Fibroblast of peridontal ligament (primary cell): ENCODE data around the gene DYNLT4.
"Not testable (repeated sequence)": the region's sequence is repeated elsewhere in the genome, so short reads cannot be mapped to it uniquely, and the experiment has no call there.

Source experiments
- DNase-seq: peaks from one replicate; pipeline ENCODE4 v3.0.0-alpha.2; 2010; ENCODE audit errors: extremely low read depth

The DYNLT4 gene, protein sequence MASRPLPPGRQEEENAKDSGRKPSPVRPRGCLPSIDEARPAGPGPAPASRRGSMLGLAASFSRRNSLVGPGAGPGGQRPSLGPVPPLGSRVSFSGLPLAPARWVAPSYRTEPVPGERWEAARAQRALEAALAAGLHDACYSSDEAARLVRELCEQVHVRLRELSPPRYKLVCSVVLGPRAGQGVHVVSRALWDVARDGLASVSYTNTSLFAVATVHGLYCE

DNA sequence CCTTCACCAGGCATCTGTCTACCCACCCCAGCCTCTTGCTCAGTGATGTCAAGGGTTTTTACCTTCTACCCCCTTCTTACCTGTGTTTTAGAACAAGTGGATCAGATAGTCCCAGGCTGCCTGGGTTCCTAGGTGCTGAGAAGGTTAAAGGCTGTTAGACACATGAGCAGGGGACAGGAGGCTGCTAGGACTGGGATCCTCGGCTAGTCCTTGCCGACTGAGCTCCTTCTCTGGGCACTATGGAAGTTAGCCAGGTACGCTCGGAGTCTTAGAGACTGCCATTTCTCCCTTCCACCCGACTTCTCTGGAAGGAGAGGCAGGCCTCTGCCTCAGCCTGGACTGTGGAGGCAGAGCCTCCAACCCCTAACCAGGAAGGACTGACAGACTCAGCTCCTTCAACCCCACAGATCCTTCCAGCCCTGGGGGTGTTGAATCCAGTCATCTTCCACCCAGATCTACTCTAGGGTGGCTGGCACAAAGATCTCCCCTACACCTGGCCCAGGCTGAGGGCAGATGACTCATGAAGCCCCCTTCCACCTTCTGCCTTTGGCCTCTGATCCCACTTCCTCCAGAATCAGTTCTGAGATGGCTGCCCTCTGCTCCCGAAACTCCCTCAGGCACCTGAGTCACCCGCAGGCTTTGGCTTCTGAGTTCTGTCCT lies at the start of gene DYNLT4:
DYNLT4 (minus strand) TSS at position 648 of the 660 bp plus-strand sequence. CDS start 683 bp downstream, outside the sequence.
- no peak for DNase-seq

DNA sequence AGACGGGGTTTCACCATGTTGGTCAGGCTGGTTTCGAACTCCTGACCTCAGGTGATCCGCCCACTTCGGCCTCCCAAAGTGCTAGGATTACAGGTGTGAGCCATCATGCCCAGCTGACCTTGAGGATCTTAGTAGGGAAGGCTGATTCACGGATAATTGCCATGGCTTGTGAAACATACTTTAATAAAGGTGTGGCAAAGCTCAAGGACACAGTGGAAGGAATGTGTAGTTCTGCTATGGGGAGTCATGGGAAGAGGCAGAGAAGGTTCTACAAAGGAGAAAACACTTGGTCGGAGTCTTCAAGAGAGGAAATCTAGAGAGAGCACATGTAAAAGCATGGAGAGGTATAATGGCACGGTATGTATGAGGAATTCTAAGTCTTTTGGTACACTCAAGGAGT lies 48.6 kb upstream of the DYNLT4 start:
- DNase-seq, result no peak

DNA sequence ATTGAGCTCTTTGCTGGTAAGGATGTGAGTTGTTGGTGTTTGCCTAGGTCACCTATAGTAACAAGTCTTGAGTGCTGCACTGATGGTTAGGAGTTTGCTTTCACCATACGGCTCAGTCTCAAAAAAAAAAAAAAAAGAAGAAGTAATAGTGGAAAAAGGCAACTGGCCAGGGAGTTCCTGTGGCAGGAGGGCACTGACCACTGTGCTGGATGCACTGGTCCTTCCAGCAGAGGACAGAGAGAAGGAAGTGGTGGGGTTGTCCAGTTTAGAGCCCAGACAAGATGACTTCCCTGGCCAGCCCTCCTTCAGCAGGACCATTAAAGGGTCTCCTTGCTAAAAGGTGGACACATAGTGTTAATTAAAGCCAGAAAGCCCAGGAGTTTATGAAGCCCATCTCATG lies 47.8 kb upstream of the DYNLT4 start:
- DNase-seq, result no peak

DNA sequence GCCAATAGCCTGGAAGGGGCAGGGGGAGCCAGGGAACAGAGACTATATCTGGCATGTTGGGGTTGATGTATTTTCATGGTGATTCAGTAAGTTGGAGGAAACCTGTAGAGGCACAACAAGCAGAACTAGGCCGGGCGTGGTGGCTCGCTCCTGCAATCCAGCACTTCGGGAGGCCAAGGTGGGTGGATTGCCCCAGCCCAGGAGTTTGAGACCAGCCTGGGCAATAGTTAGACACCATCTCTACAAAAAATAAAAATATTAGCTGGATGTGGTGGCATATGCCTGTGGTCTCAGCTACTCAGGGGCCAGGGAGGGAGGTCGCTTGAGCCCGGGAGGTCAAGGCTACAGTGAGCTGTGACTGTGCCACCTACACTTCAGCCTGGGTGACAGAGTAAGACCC lies 46.0 kb upstream of the DYNLT4 start:
- DNase-seq, result no peak

DNA sequence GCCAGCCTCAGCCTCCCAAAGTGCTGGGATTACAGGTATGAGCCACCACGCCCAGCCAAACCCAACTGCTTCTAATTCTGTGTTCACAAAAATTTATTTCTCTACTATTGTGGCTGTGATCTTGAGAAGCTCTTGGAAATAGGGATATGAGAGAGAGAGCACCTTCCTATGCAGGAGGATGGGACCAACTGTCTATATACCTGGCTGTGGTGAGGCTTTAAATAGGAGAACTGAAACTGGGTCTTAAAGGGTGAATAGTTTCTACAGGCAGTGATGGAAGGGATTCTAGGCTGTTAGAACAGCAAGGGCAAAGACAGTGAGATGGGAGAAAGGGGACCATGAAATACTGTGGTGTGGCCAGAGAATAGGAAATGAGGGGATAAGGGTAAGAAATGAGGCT lies 44.2 kb upstream of the DYNLT4 start:
- no peak for DNase-seq

DNA sequence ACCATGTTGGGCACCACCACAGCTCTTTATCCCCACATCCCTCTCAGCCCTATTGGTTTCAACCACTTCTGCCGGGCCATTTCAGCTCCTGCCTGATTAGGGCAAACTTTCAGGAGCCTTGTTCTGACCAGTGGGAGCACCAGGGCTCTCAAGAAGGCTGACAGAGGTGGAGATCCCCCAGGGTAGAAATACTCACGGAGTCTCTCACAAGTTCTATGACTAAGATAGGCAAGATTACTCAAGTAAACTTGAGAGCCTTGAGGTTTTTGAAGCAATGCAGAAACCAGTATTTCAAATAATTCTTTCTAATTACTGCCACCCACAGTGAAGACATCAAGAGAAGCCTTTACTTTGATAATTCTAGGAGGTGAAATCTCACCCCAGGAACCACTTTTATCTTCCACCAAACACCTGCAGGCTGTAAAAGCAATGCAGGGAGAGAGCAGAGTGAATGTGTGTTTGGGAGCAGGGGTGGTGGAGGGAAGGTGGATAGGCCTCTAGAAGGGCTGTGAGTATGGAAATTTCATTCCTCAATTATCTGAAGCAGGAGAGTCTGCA lies 42.5 kb upstream of the DYNLT4 start:
- DNase-seq, result peak; percentile 38

DNA sequence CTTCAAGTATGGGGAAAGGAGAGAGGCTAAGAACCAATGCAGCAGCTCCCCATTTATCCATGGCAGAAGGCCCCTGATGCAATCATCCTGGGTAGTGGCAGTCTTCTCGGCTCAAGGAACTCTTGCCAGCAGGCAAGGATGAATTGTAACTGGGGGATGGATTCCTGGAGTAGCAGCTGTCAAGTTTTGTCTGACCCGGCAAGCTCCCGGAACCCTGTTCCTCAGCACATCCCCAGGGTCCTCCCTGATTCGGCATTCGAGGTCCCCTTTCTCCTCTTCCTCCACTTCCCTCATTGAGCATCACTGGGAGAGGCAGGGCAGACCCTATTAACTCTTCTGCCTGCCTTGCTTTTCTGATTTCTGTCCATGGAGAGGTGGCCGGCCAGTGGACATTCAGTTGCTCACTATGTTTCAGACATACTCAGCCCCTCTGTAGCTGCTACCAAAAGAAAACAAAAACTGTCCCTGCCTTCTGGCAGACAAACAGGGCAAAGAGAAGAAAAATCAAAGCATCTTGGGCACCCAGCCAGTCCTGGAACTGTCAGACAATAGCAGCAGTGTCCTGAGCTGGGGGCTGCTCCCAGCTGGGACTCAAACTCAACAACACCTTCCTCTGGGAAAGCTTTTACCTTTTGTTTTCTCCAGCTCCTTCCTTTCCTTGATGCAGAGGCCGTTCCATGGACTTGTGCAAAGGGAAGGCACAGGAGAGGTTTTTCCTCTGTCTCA lies 41.5 kb upstream of the DYNLT4 start:
- no peak for DNase-seq

DNA sequence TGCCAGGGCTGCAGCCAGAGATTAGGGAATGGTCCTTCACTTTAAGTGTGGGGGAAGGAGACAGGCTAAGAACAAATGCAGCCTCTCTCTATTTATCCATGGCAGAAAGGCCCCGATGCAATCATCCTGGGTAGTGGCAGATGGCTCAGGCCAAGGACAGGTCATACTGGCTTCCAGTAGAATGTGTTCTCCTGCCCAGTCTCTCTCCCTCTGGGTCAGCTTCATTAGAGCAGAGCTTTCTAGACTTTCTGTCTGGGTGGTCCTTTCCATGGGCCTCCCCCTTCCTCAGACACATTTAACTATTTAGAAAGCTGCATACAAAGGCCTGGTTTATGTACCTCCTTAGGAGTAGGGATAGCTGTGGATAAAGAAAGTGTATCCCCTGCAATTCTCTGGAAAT lies 40.7 kb upstream of the DYNLT4 start:
- DNase-seq, result no peak

DNA sequence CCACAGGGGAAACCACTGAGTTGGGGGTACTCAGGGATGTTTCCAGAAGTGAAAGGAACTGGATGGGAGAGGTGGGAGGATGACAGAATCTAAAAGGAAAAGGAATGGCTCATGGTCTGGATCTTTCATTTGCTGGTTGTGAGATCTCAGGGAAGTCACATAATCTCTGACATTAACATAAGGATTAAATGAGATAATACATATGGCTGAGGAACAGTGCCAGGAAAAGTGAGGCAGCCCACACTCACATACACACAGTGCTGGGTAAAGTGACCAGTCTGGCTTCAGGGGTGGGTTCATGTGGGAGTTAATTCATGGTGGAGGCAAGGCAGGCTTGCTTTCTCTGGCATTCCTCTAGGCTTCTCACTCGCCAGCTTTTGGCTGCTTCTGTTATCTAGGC lies 39.8 kb upstream of the DYNLT4 start:
- DNase-seq, result no peak

DNA sequence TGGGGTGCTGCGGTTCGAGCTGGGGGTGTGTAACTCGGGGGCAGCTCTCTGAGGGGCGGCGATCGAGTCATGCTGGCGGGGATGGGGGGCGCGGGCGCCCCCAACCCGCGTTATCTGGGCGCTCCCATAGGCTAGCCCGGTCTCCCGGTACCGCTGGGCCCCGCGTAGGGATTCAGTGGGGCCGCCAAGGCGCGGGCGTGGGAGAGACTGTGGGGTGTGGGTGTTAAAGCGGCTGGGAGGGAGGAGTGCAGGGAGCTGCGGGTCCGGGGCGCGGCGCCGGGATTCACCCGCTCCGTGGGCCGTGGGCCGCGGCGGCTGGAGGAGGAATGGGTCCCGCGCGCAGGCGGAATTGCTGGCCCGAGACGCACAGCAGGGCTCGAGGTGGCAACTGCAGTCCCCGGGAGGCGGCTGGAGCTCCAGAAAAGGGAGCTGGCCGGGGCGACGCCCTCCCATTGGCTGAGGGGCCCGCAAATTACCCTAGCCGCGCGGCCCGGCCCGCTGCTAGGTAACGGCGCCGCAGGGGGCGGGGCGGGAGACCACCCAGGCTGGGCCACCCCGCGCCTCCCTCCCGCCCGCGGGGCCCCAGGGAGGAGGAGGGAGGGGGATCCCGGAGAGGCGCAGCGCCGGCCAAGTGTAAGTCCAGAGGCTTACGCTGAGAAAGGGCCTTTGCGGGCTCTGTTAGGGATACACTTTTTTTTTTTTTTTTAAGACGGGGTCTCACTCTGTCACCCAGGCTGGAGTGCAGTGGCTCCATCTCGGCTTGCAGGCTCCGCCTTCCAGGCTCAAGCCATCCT lies 35.9 kb upstream of the DYNLT4 start, which contains the start of gene PTCH2:
PTCH2 (minus strand) TSS at position 392 of the 794 bp plus-strand sequence; CDS start at position 71, 321 bp downstream.
- DNase-seq, result peak; percentile 35

DNA sequence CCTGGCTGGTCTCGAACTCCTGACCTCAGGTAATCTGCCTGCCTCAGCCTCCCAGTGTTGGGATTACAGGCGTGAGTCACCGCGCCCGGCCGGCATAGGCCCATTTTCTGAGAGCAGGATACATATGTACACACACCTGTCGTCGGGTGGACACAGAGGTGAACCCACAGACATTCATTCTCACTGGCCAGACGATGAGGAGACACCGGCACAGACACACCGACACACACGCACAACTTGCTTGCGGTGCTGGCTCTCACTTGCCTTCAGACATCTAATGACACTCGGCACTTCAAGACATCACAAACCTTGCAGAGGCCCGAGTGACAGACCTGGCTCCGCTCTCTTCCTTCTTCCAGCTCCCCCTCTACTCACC lies 35.3 kb upstream of the DYNLT4 start:
- DNase-seq, result no peak

DNA sequence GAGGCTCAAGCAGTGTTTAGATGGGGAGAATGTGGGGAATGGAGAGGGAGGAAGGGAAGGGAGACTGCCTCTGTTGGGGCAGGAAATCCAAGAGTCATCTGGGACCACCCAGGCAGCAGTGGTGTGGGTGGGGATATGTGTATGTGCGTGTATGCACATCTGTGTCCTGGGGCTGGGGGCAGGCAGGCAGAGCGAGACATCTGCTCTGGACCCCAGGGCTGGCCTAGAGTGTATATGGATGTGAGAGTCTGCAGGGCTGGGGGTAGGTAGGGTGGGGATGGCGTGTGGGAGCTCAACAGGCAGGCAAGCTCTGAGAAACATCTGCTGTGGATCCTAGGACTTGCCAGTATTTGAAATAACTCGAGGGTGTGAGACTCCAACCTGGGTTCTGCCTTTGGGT lies 32.4 kb upstream of the DYNLT4 start:
- no peak for DNase-seq

DNA sequence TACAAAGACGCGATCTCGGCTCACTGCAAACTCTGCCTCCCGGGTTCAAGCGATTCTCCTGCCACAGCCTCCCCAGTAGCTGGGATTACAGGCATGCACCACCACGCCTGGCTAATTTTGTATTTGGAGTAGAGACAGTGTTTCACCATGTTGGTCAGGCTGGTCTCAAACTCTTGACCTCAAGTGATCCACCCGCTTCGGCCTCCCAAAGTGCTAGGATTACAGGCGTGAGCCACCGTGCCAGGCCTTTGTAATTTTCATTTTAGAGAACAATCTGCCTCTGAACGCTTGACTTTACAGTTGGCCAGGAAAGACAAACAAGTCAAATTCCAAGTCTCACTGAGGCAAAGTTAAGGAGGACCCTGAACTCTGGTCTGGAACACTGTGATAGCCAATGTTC lies 31.1 kb upstream of the DYNLT4 start:
- DNase-seq, result not testable (repeated sequence)

DNA sequence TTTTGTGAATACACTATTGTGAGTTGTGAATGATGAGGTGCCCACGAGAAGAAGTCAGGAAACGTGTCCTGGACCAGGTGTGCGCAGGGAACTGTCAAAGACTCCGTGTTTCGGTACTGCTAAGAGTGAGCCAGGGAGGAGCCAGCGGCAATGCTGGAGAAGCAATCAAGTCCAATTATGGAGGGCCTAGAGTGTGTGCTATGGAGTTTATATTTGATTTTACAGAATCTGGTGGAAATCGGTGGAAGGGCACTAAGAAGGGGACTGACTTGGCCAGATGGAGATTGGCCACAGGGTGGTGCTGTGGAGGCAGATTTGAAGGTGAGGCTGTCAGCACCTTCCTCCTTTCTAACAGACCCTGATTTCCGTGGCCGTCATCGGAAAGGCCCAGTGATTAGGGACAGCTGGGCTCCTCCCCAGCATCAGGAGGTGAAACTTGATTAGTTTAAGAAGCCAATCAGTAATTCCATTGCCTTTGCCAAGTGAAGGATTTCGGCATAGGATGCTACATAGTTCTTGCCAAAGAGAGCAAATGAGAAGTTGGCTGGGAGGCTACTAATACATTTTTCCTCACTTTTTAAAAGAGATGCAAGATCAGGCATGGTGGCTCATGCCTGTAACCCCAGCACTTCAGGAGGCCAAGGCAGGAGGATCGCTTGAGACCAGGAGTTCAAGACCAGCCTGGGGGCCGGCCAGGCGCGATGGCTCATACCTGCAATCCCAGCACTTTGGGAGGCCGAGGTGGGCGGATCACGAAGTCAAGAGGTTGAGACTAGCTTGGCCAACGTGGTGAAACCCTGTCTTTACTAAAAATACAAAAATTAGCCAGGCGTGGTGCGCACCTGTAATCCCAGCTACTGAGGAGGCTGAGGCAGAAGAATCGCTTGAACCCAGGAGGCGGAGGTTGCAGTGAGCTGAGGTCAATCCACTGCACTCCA lies 28.9 kb upstream of the DYNLT4 start:
- peak; percentile 90 for DNase-seq

DNA sequence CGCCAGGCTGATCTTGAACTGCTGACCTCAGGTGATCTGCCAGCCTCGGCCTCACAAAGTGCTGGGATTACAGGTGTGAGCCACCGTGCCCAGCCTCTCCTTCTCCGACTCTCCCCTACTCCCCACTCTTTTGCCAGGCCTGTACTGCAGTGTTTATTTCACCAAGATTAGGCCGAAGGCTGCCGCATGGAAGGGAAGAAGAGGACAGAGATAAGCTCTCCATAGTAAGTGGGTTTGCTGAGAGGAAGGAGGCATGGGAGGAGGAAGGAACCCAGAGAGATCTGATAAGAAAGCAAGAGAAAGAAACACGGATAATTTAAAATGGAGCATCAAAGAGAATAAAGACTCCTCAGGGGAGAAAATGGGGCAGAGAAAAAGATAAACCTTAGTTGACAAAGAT lies 27.2 kb upstream of the DYNLT4 start:
- no peak for DNase-seq

DNA sequence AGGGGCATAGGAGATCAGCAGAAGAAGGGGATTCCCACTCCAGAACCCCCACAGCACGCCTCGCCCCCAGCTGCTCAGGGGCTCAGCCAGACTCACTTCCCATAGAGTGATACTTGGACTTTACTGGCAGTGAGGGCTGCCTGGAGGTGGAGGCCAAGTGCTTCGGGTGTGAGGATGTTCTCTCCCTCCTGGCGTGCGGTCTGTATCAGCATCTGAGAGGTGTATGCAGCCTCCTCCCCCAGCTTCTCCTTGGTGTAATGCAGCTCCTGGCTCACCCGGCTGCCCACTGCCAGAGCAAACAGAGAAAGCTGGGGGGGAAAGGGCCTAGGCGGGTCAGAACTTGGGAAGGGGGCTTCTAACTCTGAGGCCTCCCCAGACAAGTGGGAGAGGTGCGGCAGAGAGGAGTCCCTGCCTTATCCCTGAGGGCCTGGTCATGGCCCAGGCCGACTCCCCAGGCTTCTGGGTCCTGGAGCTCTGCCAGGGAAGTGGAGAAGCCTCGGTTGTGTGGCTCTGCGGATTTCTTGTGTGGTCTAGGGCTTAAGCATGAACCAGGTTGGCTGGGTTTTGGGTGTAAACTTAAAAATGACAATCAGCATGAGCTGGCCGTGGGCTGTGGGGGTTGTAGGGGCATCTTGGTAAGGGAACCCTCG lies 25.0 kb upstream of the DYNLT4 start:
- DNase-seq, result no peak

DNA sequence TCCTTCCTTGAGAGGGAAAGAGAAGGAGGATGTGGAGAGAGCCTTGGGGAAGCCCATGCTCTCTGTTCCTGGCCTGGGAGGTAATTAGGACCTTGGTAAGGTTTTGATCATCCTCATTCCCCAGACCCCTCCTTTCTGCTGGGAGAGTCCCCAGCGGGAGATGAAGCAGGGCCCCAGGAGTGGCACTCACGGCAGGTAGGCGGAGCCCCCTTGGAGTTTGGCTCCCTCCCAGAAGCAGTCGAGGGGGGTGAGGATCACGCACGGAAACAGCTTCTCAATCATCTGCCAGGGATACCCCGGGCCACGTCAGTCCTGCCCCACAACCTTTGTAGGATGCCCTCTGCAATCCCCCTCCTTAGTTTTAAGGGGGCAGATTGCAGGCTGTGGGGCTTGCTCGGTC lies 24.4 kb upstream of the DYNLT4 start:
- DNase-seq, result no peak

DNA sequence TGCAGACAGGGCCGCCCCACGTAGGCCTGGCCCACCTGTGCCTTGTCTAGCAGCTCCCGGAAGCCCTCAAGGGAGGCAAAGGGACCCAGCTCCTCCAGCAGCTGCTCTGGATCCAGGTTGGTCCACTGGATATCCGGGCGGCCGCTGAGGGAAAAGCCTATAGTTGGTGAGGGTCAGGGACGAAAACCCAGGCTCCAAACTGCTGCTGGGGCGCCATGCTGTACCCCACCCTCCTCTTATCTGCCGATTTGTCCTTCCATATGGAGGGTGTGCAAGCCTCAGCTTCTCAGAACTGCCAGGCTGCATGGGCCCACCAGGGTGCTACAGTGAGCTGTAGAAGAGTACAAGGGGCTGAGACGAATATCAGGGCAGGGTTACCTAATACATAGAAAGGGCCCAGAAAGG lies 23.8 kb upstream of the DYNLT4 start:
- no peak for DNase-seq

DNA sequence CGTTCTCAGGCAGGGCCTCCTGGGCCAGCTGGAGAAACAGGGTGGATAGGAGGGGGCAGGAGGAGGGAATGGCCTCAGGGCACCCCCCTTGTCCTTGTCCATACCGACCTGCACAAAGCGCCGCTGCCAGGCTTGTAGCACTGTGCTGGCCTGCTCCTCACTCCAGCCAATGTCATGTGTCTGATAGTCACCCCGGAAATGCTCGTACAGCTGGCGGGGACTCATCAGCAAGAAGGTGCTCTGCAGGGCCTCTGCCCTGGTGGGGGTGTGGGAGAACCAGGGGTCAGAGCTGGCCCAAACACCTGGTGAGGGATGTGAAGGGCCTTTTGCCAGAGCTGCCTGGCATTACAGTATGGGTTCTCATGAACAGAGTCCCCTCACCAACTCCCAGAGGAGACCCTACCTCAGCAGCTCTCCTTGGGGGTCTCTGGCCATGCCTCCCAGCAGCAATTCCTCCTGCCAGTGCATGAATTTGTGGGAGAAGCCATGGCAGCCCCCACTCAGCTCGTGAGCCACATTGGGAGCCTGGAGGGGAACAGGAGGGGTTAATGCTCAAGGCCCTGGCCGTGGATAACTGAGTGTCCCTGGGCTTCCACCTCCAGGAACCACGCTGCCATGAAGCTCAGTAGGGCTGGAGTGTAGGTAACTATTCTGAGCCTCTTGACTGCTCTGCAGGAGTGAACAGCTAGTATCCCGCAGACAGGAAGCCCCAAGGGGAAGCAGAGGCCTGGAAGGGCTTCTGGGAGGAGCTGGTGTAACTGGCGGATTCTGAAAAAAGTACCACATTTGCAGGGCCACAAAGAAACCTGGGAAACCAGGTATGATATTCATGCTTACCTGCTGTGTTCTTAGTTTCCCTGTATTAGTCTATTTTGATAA lies 22.6 kb upstream of the DYNLT4 start:
- no peak for DNase-seq
